Loucy (cell line): ENCODE results near the gene CYB5A.

Source experiments
- H2AFZ ChIP-seq: fragments of 200-600 bp; sonication (generic); 2 replicates; pipeline ENCODE4 v1.6.0; 2016; ENCODE audit warnings: antibody characterized with exemption, mild to moderate bottlenecking, low read length, moderate library complexity
- H3F3A ChIP-seq: fragments of 200-600 bp; 2 replicates; pipeline ENCODE4 v1.6.0; 2016; ENCODE audit warnings: antibody characterized with exemption, low read depth, mild to moderate bottlenecking
- H3K27me3 ChIP-seq: fragments of 200-600 bp; sonication (generic); 2 replicates; pipeline ENCODE4 v1.6.1; 2014; ENCODE audit warnings: low read length, mild to moderate bottlenecking; ENCODE audit not compliant: insufficient read depth, poor library complexity, severe bottlenecking
- H3K36me3 ChIP-seq: fragments of 200-600 bp; sonication (generic); 2 replicates; pipeline ENCODE4 v1.6.1; 2016; ENCODE audit warnings: low read length; ENCODE audit not compliant: insufficient read depth
- H3K4me1 ChIP-seq: fragments of 200-600 bp; sonication (generic); 2 replicates; pipeline ENCODE4 v1.5.1; 2014; ENCODE audit warnings: low read length, mild to moderate bottlenecking; ENCODE audit not compliant: insufficient read depth, poor library complexity, severe bottlenecking
- H3K4me2 ChIP-seq: fragments of 200-600 bp; sonication (generic); 2 replicates; pipeline ENCODE4 v1.6.0; 2014; ENCODE audit warnings: antibody characterized with exemption, low read length, low read depth, mild to moderate bottlenecking; ENCODE audit not compliant: poor library complexity, severe bottlenecking
- H3K4me3 ChIP-seq: fragments of 200-600 bp; sonication (generic); 2 replicates; pipeline ENCODE4 v1.5.1; 2014; ENCODE audit warnings: low read length, mild to moderate bottlenecking, mixed read lengths; ENCODE audit not compliant: poor library complexity, severe bottlenecking
- H3K79me2 ChIP-seq: fragments of 200-600 bp; sonication (generic); 2 replicates; pipeline ENCODE4 v1.6.1; 2014; ENCODE audit warnings: low read length; ENCODE audit not compliant: insufficient read depth
- H3K9ac ChIP-seq: fragments of 200-600 bp; sonication (generic); 2 replicates; pipeline ENCODE4 v1.6.0; 2014; ENCODE audit warnings: mild to moderate bottlenecking, low read depth, low read length, moderate library complexity; ENCODE audit not compliant: poor library complexity, severe bottlenecking
- H3K9me2 ChIP-seq: fragments of 200-600 bp; sonication (generic); replicated peaks from 2 replicates; pipeline ENCODE4 v1.6.1; 2016; ENCODE audit warnings: low read depth, low read length, mixed read lengths
- H3K9me3 ChIP-seq: fragments of 200-600 bp; sonication (generic); 2 replicates; pipeline ENCODE4 v1.6.1; 2014; ENCODE audit warnings: mild to moderate bottlenecking, antibody characterized with exemption, low read length, low read depth; ENCODE audit not compliant: insufficient read depth
- H4K20me1 ChIP-seq: fragments of 200-600 bp; sonication (generic); 2 replicates; pipeline ENCODE4 v1.6.0; 2014; ENCODE audit warnings: antibody characterized with exemption, low read length, mild to moderate bottlenecking; ENCODE audit not compliant: insufficient read depth, poor library complexity, severe bottlenecking
- EZH2phosphoT487 ChIP-seq: fragments of 200-600 bp; IDR thresholded peaks from 2 replicates; pipeline ENCODE4 v1.6.1; 2018; ENCODE audit warnings: antibody characterized with exemption, mild to moderate bottlenecking, moderate library complexity, borderline replicate concordance
- TF ChIP-seq, protein P1 (sequence below): fragments of 200-600 bp; sonication (generic); conservative IDR thresholded peaks from 2 replicates; pipeline ENCODE4 v1.5.1; 2014; ENCODE audit warnings: mild to moderate bottlenecking, antibody characterized with exemption, low read length

The CYB5A gene

DNA sequence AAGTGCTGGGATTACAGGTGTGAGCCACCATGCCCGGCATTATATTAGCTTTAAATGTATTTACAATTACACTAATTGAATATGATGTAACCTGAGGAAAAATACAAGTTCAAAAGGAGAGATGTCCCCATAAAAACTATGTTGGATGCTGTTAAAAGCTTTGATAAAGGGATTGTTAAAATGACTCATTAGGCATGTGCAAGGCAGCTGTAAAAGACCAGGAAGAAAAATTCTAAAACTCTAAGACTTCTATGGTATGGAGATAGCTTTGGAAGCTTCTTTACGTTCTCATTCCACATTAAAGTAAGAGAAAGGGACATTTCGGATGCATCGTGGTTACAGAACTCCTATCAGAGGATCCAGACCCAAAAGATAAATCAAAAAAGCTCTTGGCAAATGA is 50.3 kb downstream of the CYB5A start:
- H4K20me1 ChIP-seq: no peaks in the 10 kb centered on the region
- H3K4me3 ChIP-seq: no peak overlapping the region
- H3K36me3 ChIP-seq: no peaks in the 10 kb centered on the region
- TF ChIP-seq, protein P1, sequence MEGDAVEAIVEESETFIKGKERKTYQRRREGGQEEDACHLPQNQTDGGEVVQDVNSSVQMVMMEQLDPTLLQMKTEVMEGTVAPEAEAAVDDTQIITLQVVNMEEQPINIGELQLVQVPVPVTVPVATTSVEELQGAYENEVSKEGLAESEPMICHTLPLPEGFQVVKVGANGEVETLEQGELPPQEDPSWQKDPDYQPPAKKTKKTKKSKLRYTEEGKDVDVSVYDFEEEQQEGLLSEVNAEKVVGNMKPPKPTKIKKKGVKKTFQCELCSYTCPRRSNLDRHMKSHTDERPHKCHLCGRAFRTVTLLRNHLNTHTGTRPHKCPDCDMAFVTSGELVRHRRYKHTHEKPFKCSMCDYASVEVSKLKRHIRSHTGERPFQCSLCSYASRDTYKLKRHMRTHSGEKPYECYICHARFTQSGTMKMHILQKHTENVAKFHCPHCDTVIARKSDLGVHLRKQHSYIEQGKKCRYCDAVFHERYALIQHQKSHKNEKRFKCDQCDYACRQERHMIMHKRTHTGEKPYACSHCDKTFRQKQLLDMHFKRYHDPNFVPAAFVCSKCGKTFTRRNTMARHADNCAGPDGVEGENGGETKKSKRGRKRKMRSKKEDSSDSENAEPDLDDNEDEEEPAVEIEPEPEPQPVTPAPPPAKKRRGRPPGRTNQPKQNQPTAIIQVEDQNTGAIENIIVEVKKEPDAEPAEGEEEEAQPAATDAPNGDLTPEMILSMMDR: no peak
- TF ChIP-seq EZH2phosphoT487: no peak
- no peaks in the 10 kb centered on the region for H3K79me2 ChIP-seq
- H2AFZ ChIP-seq: no peak overlapping the region
- no peak overlapping the region for H3K4me2 ChIP-seq
- H3K4me1 ChIP-seq: no peaks in the 10 kb centered on the region
- H3K27me3 ChIP-seq: no peaks in the 10 kb centered on the region
- H3K9ac ChIP-seq: no peak overlapping the region
- H3K9me3 ChIP-seq: no peaks in the 10 kb centered on the region
- H3K9me2 ChIP-seq: no peaks in the 10 kb centered on the region
- H3F3A ChIP-seq: no peaks in the 10 kb centered on the region

DNA sequence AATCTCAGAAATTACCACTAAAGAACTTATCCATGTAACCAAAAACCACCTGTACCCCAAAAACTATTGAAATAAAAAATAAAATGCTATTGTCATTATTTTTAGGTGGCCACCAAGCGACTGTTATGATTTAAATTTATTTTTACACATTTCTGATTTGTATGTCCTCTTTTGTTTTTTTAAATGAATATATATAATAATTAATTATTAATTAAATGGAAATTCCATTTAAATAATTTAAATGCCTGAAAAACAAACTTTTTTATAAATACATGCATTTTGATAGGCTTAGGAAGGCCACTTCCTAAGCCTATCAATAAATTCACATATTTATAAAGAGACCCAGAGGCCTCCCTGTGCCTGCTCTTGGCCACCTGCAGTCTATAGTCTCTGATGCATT is 52.2 kb downstream of the CYB5A start:
- Histone ChIP-seq H3K9me2 (no peaks in the 10 kb centered on the region), H3K27me3 (no peaks in the 10 kb centered on the region), H3K36me3 (no peaks in the 10 kb centered on the region), H3F3A (no peaks in the 10 kb centered on the region), H3K4me1 (no peaks in the 10 kb centered on the region), H3K9ac (no peak overlapping the region), H3K4me3 (no peak overlapping the region), H2AFZ (no peak overlapping the region), H3K9me3 (no peaks in the 10 kb centered on the region), H4K20me1 (no peaks in the 10 kb centered on the region), H3K4me2 (no peak overlapping the region), H3K79me2 (no peaks in the 10 kb centered on the region)
- TF ChIP-seq, protein P1: no peak
- no peak for TF ChIP-seq EZH2phosphoT487

DNA sequence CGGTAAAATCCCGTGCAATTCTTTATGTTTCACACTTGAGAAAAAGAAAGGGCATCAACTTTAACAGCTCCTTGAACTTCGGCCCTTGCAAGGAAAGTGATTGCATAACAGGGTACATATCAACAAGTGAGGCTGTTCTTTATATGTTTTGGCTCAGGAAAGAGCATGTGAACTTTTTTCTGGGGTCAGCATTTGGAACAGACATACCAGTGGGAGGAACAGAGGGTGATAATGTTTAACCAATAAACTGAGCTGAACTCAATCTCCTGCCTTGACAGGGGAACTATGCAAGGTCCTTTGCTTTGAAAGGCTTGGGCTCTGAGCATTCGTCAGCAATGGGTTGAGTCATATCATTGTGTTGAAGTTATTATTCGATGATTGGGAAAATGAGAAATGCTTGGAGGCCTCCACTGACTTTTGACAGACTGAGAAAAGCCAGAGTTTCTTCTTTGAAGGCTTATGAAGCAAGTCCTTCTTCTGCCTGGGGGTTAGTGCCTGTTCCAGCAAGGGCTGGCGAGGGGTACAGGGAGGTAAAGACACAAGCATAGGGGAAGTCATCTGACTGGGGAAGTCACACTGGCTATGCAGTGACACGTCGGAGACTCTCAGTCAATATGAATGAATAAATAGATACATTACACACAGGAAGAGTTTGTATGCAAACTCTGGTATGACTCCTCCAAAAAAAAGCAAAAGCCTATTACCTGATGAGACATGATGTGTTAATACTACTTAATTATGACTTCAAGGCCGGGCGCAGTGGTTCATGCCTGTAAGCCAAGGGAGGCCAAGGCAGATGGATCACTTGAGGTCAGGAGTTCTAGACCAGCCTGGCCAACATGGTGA is 57.2 kb downstream of the CYB5A start:
- H3K36me3 ChIP-seq: no peaks in the 10 kb centered on the region
- H3F3A ChIP-seq: no peaks in the 10 kb centered on the region
- H3K9me2 ChIP-seq: no peaks in the 10 kb centered on the region
- H3K9ac ChIP-seq: no peak overlapping the region
- H3K4me2 ChIP-seq: no peak overlapping the region
- H2AFZ ChIP-seq: no peak overlapping the region
- H3K4me3 ChIP-seq: no peak overlapping the region
- no peaks in the 10 kb centered on the region for H3K79me2 ChIP-seq
- H3K9me3 ChIP-seq: no peaks in the 10 kb centered on the region
- H4K20me1 ChIP-seq: no peaks in the 10 kb centered on the region
- TF ChIP-seq, protein P1: no peak
- TF ChIP-seq EZH2phosphoT487: no peak
- H3K4me1 ChIP-seq: no peaks in the 10 kb centered on the region
- no peaks in the 10 kb centered on the region for H3K27me3 ChIP-seq
